Ishikawa (cell line): ENCODE results near the gene CMYA5.

Experiments
- CEBPB ChIP-seq: IDR thresholded peaks from 2 replicates; pipeline ENCODE4 v1.6.1; 2012
- CREB1 ChIP-seq: IDR thresholded peaks from 2 replicates; pipeline ENCODE4 v1.6.1; 2012; ENCODE audit warnings: low read depth
- EGR1 ChIP-seq: IDR thresholded peaks from 2 replicates; pipeline ENCODE4 v1.6.1; 2012
- EP300 ChIP-seq: IDR thresholded peaks from 2 replicates; pipeline ENCODE4 v1.6.1; 2012; ENCODE audit warnings: borderline replicate concordance
- NFIC ChIP-seq: IDR thresholded peaks from 2 replicates; pipeline ENCODE4 v1.6.1; 2012
- RAD21 ChIP-seq: IDR thresholded peaks from 2 replicates; pipeline ENCODE4 v1.6.1; 2012; ENCODE audit warnings: low read depth
- REST ChIP-seq: IDR thresholded peaks from 2 replicates; pipeline ENCODE4 v1.6.1; 2012; ENCODE audit warnings: low read depth, mild to moderate bottlenecking
- TF ChIP-seq, protein P1 (sequence below): IDR thresholded peaks from 2 replicates; pipeline ENCODE4 v1.6.1; 2012

GRCh38 chr5:79834098-79834753 is 144.6 kb downstream of the CMYA5 start:
- TF ChIP-seq CREB1 (no peak), RAD21 (no peak), EP300 (no peak), REST (no peak), EGR1 (no peak), NFIC (no peak), CEBPB (no peak)
- TF ChIP-seq, protein P1, sequence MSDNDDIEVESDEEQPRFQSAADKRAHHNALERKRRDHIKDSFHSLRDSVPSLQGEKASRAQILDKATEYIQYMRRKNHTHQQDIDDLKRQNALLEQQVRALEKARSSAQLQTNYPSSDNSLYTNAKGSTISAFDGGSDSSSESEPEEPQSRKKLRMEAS, result no peak
